Subcutaneous adipose tissue (tissue), 4 donors: Measurements from ENCODE around the gene ARTN. TPM values are rescaled to one million over a fixed set of nuclear protein-coding genes. Genes with fewer than 3 reads are reported as not detected.

Source experiments
- CTCF ChIP-seq: fragments of 450-650 bp; IDR thresholded peaks from one replicate; pipeline ENCODE4 v1.5.1; 2016; ENCODE audit warnings: low read depth, mild to moderate bottlenecking, control low read depth, antibody characterized with exemption, moderate library complexity
- total RNA-seq, 4 donors: library from RNA; depleted of rRNA; stranded (reverse); fragments of >200 nt; gene quantifications; one replicate each; pipeline ENCODE4 v1.1.0, GENCODE V29; 2016

Gene ARTN
- total RNA-seq, 4 donors from 2014 or later: 0.68 to 0.88 TPM; not detected in 2

GRCh38 chr1:43974443-43975248, 41.0 kb downstream of the ARTN start, which contains the start of gene ATP6V0B:
ATP6V0B (plus strand) TSS chr1:43974960; CDS start chr1:43975041, 81 bp downstream.
- no peak for TF ChIP-seq CTCF

GRCh38 chr1:43975249-43975961, 41.8 kb downstream of the ARTN start:
- TF ChIP-seq CTCF: no peak

- TF ChIP-seq CTCF: no peak
Observed at GRCh38 chr1:43976045-43976444, 42.4 kb downstream of the ARTN start.

- no peak for TF ChIP-seq CTCF
Observed at GRCh38 chr1:43976890-43977289, 43.3 kb downstream of the ARTN start.

- no peak for TF ChIP-seq CTCF
Observed at GRCh38 chr1:43977376-43978263, 44.0 kb downstream of the ARTN start.

- TF ChIP-seq CTCF: no peak
Observed at GRCh38 chr1:43978264-43978550, 44.6 kb downstream of the ARTN start.
